SH-SY5Y (cell line): Measurements from ENCODE around the gene SEMA3F.

Source experiments
- GATA2 ChIP-seq: IDR thresholded peaks from 2 replicates; pipeline ENCODE4 v1.6.1; 2011; ENCODE audit warnings: mild to moderate bottlenecking, low read depth, low read length
- GATA3 ChIP-seq: IDR thresholded peaks from 2 replicates; pipeline ENCODE4 v1.6.1; 2011; ENCODE audit warnings: low read depth, mild to moderate bottlenecking, low read length, moderate library complexity

GRCh38 chr3:50232303-50232702 is 77.2 kb downstream of the SEMA3F start:
- TF ChIP-seq GATA2 (no peak), GATA3 (no peak)
